ENCODE results near the gene ZFR.

ZFR gene

DNA sequence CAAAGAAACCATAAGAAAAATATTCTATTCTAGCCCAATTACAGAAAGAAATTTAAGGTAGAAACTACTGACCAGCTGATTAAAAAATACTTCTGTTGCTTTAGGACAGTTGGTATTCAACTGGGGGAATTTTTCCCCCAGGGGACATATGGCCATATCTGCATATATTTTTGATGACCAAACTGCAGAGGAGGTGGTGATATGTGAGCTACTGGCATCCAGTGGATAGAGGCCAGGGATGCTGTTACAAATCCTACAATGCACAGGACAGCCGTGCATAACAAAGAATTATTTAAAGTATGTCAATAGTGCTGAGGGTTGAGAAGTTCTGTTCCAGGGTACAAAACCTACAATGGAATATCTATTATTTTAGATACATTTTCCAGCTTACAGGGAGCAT is 24.0 kb downstream of the ZFR start:
- TF ChIP-seq CTCF (IDR thresholded peaks at IDR 0.05; ENCODE audit: borderline replicate concordance, control extremely low read depth, extremely low read depth, insufficient read depth, missing control alignments) = no peak
- no peak for DNase-seq (ENCODE audit: low spot score)
- in situ Hi-C loops (cut with MboI; ENCODE audit: low sequenced_read_pairs, unreplicated experiment) = no loop called here

GRCh38 chr5:32419791-32420190 is 24.7 kb downstream of the ZFR start:
- no peak for DNase-seq (ENCODE audit: low spot score)
- no peak for TF ChIP-seq CTCF (IDR thresholded peaks at IDR 0.05; ENCODE audit: borderline replicate concordance, control extremely low read depth, extremely low read depth, insufficient read depth, missing control alignments)
- in situ Hi-C loops (cut with MboI; ENCODE audit: low sequenced_read_pairs, unreplicated experiment) = no loop called here

GRCh38 chr5:32413466-32414263 is 30.9 kb downstream of the ZFR start:
- in situ Hi-C loops (cut with MboI; ENCODE audit: low sequenced_read_pairs, unreplicated experiment) = no loop called here
- no peak for DNase-seq (ENCODE audit: low spot score)
- TF ChIP-seq CTCF (IDR thresholded peaks at IDR 0.05; ENCODE audit: borderline replicate concordance, control extremely low read depth, extremely low read depth, insufficient read depth, missing control alignments) = no peak

- in situ Hi-C loops (cut with MboI; ENCODE audit: low sequenced_read_pairs, unreplicated experiment) = no loop called here
- TF ChIP-seq CTCF (IDR thresholded peaks at IDR 0.05; ENCODE audit: borderline replicate concordance, control extremely low read depth, extremely low read depth, insufficient read depth, missing control alignments) = no peak
- no peak for DNase-seq (ENCODE audit: low spot score)
These were observed 33.9 kb downstream of the ZFR start for GRCh38 chr5:32410630-32411029.

GRCh38 chr5:32406650-32407049 is 37.9 kb downstream of the ZFR start:
- DNase-seq (ENCODE audit: low spot score) = no peak
- in situ Hi-C loops (cut with MboI; ENCODE audit: low sequenced_read_pairs, unreplicated experiment) = no loop called here
- TF ChIP-seq CTCF (IDR thresholded peaks at IDR 0.05; ENCODE audit: borderline replicate concordance, control extremely low read depth, extremely low read depth, insufficient read depth, missing control alignments) = no peak

- in situ Hi-C loops (cut with MboI; ENCODE audit: low sequenced_read_pairs, unreplicated experiment) = no loop called here
- TF ChIP-seq CTCF (IDR thresholded peaks at IDR 0.05; ENCODE audit: borderline replicate concordance, control extremely low read depth, extremely low read depth, insufficient read depth, missing control alignments) = no peak
- DNase-seq (ENCODE audit: low spot score) = no peak
These were observed 39.0 kb downstream of the ZFR start for GRCh38 chr5:32405507-32405906.
